RWPE1 (cell line): ENCODE results near the gene ECHS1.

Experiments used
- CTCF ChIA-PET: fragments of 350-600 bp; sonication (Branson Sonifier 250); formaldehyde crosslinking; extraction: SDS; loops from one replicate; lab custom pipeline; 2021; lab: Yijun Ruan, JAX
- POLR2A ChIA-PET: fragments of 400-600 bp; formaldehyde crosslinking; extraction: SDS; loops from one replicate; lab custom pipeline; 2020; ENCODE audit warnings: antibody characterized with exemption; ENCODE audit not compliant: low non-redundant PET; lab: Yijun Ruan, JAX
- DNase-seq: peaks from one replicate; pipeline ENCODE4 v3.0.0; 2012; ENCODE audit warnings: low spot score
- H3K27ac ChIP-seq: fragments of 450-650 bp; 2 replicates; pipeline ENCODE4 v1.5.1; 2017
- TF ChIP-seq, protein P1 (sequence below): fragments of 450-650 bp; conservative IDR thresholded peaks from 2 replicates; pipeline ENCODE4 v1.5.1; 2017; ENCODE audit warnings: low read depth, mild to moderate bottlenecking

The ECHS1 gene

DNA sequence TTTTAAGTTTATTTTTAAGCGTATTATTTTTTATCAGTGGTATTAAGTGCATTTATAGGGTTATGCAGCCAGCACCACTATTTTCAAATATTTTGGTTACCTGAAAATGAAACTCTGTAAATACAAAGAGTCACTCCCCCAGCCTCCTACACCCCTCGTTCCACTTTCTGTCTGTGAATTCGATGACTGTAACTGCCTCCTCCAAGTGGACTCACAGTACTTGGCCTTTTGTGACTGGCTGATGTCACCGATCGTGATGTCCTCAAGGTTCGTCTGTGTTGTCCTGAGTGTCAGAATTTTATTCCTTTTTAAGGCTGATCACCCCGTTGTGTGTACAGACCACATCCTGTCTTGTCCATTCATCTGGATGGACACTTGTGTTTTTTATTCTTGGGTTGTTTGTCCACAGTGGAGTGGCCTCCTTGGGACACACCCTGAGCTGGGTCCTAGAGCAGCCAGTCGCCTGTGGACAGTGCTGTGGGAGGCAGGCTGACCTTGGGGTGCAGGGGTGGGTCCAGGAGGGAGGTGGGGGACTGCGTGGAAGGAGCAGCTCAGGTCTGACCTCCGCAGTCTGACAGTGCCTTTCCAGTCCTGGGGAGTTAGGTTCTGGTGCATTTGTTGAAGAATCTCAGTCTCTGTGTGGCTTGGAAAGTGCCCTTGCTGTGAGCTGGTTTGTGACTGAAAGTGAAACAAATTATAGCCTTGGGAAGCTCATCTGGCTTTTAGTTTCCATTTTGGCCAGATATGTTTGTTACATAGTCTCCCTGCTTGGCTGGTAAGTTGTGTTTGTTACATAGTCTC is 27.7 kb upstream of the ECHS1 start:
- CTCF ChIA-PET, result interaction anchor here (0.5 to 1.0 kb wide), 3 partner anchors 39 to 805 kb away, joined by 3 to 4 read pairs (median 3); no protein-coding TSS in a partner anchor
- POLR2A ChIA-PET, result no interaction called here

DNA sequence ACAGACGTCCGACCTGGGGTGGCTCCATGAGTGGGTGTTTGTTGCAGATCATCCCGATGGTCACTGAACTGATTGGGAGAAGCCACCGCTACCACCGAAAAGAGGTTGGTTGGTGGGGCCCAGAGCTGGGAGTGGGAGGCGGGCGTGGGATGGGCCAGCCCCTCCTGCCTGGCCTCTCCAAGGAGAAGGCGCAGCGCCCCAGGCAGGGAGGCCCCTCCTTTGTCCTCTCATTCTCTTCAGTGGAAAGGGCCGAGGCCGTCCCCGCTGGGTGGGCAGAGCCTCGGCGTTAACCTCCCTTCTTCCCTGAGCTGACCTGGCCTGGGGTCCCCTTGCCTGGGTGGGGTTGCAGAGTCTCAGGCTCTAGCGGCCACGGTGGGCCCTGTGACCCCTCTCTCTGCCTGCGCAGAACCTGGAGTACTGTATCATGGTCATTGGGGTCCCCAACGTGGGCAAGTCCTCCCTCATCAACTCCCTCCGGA is 26.0 kb upstream of the ECHS1 start:
- no peak for DNase-seq
- TF ChIP-seq, protein P1, sequence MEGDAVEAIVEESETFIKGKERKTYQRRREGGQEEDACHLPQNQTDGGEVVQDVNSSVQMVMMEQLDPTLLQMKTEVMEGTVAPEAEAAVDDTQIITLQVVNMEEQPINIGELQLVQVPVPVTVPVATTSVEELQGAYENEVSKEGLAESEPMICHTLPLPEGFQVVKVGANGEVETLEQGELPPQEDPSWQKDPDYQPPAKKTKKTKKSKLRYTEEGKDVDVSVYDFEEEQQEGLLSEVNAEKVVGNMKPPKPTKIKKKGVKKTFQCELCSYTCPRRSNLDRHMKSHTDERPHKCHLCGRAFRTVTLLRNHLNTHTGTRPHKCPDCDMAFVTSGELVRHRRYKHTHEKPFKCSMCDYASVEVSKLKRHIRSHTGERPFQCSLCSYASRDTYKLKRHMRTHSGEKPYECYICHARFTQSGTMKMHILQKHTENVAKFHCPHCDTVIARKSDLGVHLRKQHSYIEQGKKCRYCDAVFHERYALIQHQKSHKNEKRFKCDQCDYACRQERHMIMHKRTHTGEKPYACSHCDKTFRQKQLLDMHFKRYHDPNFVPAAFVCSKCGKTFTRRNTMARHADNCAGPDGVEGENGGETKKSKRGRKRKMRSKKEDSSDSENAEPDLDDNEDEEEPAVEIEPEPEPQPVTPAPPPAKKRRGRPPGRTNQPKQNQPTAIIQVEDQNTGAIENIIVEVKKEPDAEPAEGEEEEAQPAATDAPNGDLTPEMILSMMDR, result no peak
- no peak overlapping the region for H3K27ac ChIP-seq
- CTCF ChIA-PET, result no interaction called here
- POLR2A ChIA-PET, result no interaction called here

More for the DNA sequence above, 27.7 kb upstream of the ECHS1 start:
- DNase-seq, result no peak
- no peak overlapping the region for H3K27ac ChIP-seq
- TF ChIP-seq, protein P1, result no peak

DNA sequence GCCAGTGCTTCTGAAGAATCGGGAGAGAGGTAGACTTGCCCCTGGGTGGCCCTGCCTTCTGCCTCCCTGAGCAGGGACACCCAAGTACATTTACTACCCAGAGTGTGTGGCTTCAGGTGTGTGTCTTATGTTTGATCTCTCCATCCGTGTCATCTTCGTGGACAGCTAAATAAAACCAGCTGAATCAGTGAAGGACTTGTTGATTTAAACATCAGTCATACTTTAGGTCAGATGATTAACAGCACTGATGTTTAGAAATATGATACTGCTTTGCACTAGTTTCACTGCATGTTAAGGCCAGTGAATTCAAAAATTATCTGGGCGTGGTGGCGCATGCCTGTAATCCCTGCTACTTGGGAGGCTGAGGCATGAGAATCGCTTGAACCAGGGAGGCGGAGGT is 24.8 kb upstream of the ECHS1 start:
- ChIA-PET CTCF (no interaction called here), POLR2A (no interaction called here)
- TF ChIP-seq, protein P1, result no peak
- H3K27ac ChIP-seq, result no peak overlapping the region
- no peak for DNase-seq

DNA sequence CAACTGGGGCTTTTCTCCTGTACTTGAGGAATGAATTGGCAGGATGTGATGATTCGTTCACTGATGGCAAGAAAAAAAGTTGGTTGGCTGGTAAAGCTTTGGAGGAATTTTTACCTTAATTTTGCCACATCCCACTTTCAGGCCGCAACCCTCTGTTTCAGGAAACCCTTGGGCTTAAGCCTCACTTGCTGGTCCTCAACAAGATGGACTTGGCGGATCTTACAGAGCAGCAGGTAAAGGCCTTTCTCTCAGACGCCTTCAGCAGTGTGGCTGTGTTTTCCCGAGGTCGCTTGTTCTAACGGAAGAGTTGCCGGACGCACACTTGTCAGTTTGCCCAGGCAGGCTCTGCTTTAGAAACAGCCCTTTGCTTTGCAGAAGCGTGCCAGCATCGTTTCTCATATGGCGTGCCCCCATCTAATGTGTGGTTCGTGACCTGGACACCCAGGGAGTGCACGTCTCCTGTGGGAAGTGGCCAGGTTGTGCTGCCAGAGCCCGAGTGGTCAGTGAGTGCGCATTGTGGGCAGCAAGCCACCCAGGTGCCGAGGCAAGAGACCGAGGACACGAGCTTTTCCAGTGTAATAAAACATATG is 23.0 kb upstream of the ECHS1 start:
- DNase-seq, result no peak
- TF ChIP-seq, protein P1, result no peak
- POLR2A ChIA-PET, result no interaction called here
- CTCF ChIA-PET, result interaction anchor here (0.6 kb wide), 1 partner anchor 44 kb away, joined by 3 read pairs; no protein-coding TSS in a partner anchor
- H3K27ac ChIP-seq, result no peak overlapping the region

DNA sequence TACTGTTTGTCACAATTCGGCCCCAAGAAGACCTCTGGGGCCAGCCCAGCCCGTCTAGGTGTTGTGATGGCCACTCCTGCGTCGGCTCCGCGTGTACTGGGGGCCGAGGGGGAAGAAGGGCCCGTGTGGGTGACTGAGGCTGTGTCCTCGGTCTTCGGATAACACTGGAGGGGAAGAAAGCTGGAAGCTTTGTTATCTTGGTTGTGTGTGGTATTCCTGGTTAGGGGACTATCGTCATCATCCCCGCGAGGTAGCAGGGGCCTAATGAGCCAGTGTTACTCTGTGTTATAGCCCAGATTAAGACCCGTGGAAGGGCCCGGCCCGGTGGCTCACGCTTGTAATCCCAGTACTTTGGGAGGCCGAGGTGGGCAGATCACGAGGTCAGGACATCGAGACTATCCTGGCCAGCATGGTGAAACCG is 21.7 kb upstream of the ECHS1 start:
- peak overlapping the region; percentile 85 for H3K27ac ChIP-seq
- ChIA-PET POLR2A (no interaction called here), CTCF (no interaction called here)
- DNase-seq, result no peak
- TF ChIP-seq, protein P1, result no peak

DNA sequence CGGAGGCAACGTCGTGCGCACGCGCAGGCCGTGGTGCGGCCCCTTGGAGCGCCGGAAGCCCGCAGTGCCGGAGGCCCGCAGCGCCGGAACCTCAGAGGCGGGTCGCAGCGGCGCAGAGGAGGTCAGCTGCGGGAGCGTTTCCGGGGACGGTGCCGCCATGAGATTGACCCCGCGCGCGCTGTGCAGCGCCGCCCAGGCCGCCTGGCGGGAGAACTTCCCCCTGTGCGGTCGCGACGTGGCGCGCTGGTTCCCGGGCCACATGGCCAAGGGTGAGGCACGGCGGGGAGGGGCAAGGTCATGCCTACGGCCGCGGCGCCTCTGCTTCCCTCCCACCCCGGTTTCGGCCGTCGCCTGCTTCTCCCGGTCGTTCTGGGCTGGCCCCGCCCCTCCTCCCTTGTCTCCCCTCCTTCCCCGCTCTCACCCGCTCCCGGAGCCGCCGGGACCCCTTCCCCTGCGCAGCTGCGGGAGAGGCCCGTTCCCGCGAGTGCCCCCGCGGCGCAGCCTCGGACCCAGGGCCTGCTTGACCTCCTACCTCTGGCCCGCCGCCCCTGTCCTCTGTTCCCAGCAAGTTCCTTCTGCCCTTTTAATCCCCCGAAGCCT is 21.0 kb upstream of the ECHS1 start, which contains the start of gene MTG1:
MTG1 (plus strand) TSS at position 94 of the 600 bp plus-strand sequence; CDS start at position 158, 64 bp downstream.
- peak within 1 kb of the TSS; percentile 85 for H3K27ac ChIP-seq
- peak; percentile 99 for DNase-seq
- CTCF ChIA-PET, result no interaction called here
- TF ChIP-seq, protein P1, result no peak
- POLR2A ChIA-PET, result no interaction called here
